B cell (primary cell): Measurements from ENCODE around the gene ATRAID. TPM values are rescaled to one million over a fixed set of nuclear protein-coding genes. Genes with fewer than 3 reads are reported as not detected.

ENCODE experiments used
- ATAC-seq: fragments of 200-7000 bp; cut with Tn5 transposase; one replicate; pipeline ENCODE4 v1.10.0; 2021; ENCODE audit warnings: low read depth, mild to moderate bottlenecking, moderate number of reproducible peaks, moderate library complexity
- CTCF ChIA-PET: fragments of 350-600 bp; sonication (Branson Sonifier 250); formaldehyde crosslinking; loops from one replicate; lab custom pipeline; 2021; ENCODE audit warnings: antibody characterized with exemption, inconsistent platforms; lab: Charles Lee
- POLR2A ChIA-PET: fragments of 350-600 bp; sonication (Branson Sonifier 250); formaldehyde crosslinking; loops from one replicate; lab custom pipeline; 2021; ENCODE audit warnings: antibody characterized with exemption; lab: Charles Lee
- DNase-seq: peaks from one replicate; pipeline ENCODE4 v3.0.0; 2013
- H2AFZ ChIP-seq: 2 replicates; pipeline ENCODE4 v1.6.1; 2012; ENCODE audit warnings: mild to moderate bottlenecking, low read depth, low read length; ENCODE audit not compliant: insufficient read depth, poor library complexity, severe bottlenecking
- H3K27ac ChIP-seq, 2 donors: 1 replicate in 1 of 2; 2 replicates in 1 of 2; pipeline ENCODE4 v1.5.1; 2012 to 2013; ENCODE audit warnings: low read length in 2 of 2, mild to moderate bottlenecking in 2 of 2, moderate library complexity in 1 of 2
- H3K27me3 ChIP-seq, 4 experiments: fragments of 200-600 bp in 1 of 4; sonication (generic) in 1 of 4; replicated peaks in 1 of 4; 1 replicate in 2 of 4; 2 replicates in 2 of 4; pipeline versions ENCODE4 v1.6.1 to v1.7.0; 2013 to 2016; ENCODE audit warnings: low read length in 3 of 4, mild to moderate bottlenecking in 2 of 4, mixed read lengths in 1 of 4, moderate library complexity in 1 of 4; ENCODE audit not compliant: insufficient read depth in 4 of 4, control insufficient read depth in 3 of 4; ENCODE audit errors: control extremely low read depth in 1 of 4
- H3K36me3 ChIP-seq, 2 experiments: replicated peaks in 1 of 2; 1 replicate in 1 of 2; 2 replicates in 1 of 2; pipeline versions ENCODE4 v1.6.1 to v1.7.1; 2013; ENCODE audit warnings: low read length in 1 of 2; ENCODE audit not compliant: insufficient read depth in 2 of 2, control insufficient read depth in 1 of 2; ENCODE audit errors: control extremely low read depth in 1 of 2, extremely low read depth in 1 of 2
- H3K4me1 ChIP-seq, 2 donors: fragments of 200-600 bp in 1 of 2; sonication (generic) in 1 of 2; 1 replicate in 1 of 2; 2 replicates in 1 of 2; pipeline versions ENCODE4 v1.5.1 to v1.6.1; 2013 to 2017; ENCODE audit warnings: low read length in 2 of 2; ENCODE audit not compliant: control insufficient read depth in 2 of 2, insufficient read depth in 2 of 2
- H3K4me2 ChIP-seq: replicated peaks from 2 replicates; pipeline ENCODE3; 2012; ENCODE audit warnings: mild to moderate bottlenecking, low read depth, low read length; ENCODE audit not compliant: poor library complexity, severe bottlenecking
- H3K4me3 ChIP-seq, 5 experiments: fragments of 200-600 bp in 1 of 5; sonication (generic) in 1 of 5; 1 replicate in 3 of 5; 2 replicates in 2 of 5; pipeline versions ENCODE4 v1.5.1 to v1.7.0; 2011 to 2016; ENCODE audit warnings: low read length in 4 of 5, mild to moderate bottlenecking in 4 of 5, low read depth in 2 of 5, control low read depth in 1 of 5, moderate library complexity in 1 of 5; ENCODE audit not compliant: insufficient read depth in 1 of 5; ENCODE audit errors: control extremely low read depth in 1 of 5, extremely low read depth in 1 of 5
- H3K79me2 ChIP-seq: fragments of 200-600 bp; sonication (generic); one replicate; pipeline ENCODE4 v1.6.0; 2016; ENCODE audit warnings: low read length; ENCODE audit not compliant: control insufficient read depth, insufficient read depth
- H3K9ac ChIP-seq: fragments of 200-600 bp; sonication (generic); 2 replicates; pipeline ENCODE4 v1.6.1; 2017; ENCODE audit warnings: mild to moderate bottlenecking, low read length, moderate library complexity
- H3K9me3 ChIP-seq, 3 donors: one replicate each; pipeline versions ENCODE4 v1.6.1 to v1.7.1; 2013; ENCODE audit warnings: low read length in 2 of 3; ENCODE audit not compliant: control insufficient read depth in 2 of 3, insufficient read depth in 1 of 3; ENCODE audit errors: control extremely low read depth in 1 of 3
- H4K20me1 ChIP-seq: 2 replicates; pipeline ENCODE4 v1.6.0; 2012; ENCODE audit warnings: mild to moderate bottlenecking, low read length; ENCODE audit not compliant: insufficient read depth, control insufficient read depth, poor library complexity, severe bottlenecking
- H3K27ac Mint-ChIP-seq: one replicate; pipeline ENCODE4 v1.8.0; 2021; ENCODE audit warnings: mixed read lengths
- H3K27me3 Mint-ChIP-seq: one replicate; pipeline ENCODE4 v1.8.0; 2021; ENCODE audit warnings: mixed read lengths
- H3K4me1 Mint-ChIP-seq: one replicate; pipeline ENCODE4 v1.8.0; 2021; ENCODE audit warnings: mixed read lengths
- H3K4me3 Mint-ChIP-seq: one replicate; pipeline ENCODE4 v1.8.0; 2021; ENCODE audit warnings: mixed read lengths
- H3K9me3 Mint-ChIP-seq: one replicate; pipeline ENCODE4 v1.8.0; 2022; ENCODE audit warnings: mixed read lengths; ENCODE audit not compliant: insufficient read depth
- EZH2 ChIP-seq: IDR thresholded peaks from 2 replicates; pipeline ENCODE4 v1.6.1; 2012; ENCODE audit warnings: borderline replicate concordance, low read depth, mild to moderate bottlenecking, moderate library complexity, low read length; ENCODE audit not compliant: insufficient read depth, poor library complexity, severe bottlenecking
- WGBS: methylation state at CpG from one replicate; pipeline ENCODE4 v1.1.5; 2013; ENCODE audit warnings: missing lambda C conversion rate; ENCODE audit not compliant: insufficient coverage; 5-methylcytosine and 5-hydroxymethylcytosine counted together
- intact Hi-C: fragments of 100-400 bp; cut with micrococcal nuclease; formaldehyde crosslinking; loops from one replicate; pipeline ENCODE4 v1.10.0; 2022
- polyA plus RNA-seq: library from polyadenylated mRNA; depleted of rRNA; stranded (reverse); fragments of >200 nt; gene quantifications from 2 replicates; pipeline ENCODE4 v1.2.3, GENCODE V29; 2012
- total RNA-seq, 2 donors: library from RNA; stranded (reverse); fragments of 120-200 nt in 1 of 2; gene quantifications; 1 replicate in 1 of 2; 2 replicates in 1 of 2; pipeline versions ENCODE4 v1.2.3 to v1.2.4, GENCODE V29; 2013 to 2022
- TF ChIP-seq, protein P1 (sequence below): fragments of 200-600 bp; IDR thresholded peaks from one replicate; pipeline ENCODE4 v1.8.0; 2022; ENCODE audit warnings: antibody characterized with exemption, mild to moderate bottlenecking

The ATRAID gene
- total and polyA plus RNA-seq, 2 donors (not counting 1 experiment from before 2014, with no cell fraction given): 88.8 to 117 TPM

DNA sequence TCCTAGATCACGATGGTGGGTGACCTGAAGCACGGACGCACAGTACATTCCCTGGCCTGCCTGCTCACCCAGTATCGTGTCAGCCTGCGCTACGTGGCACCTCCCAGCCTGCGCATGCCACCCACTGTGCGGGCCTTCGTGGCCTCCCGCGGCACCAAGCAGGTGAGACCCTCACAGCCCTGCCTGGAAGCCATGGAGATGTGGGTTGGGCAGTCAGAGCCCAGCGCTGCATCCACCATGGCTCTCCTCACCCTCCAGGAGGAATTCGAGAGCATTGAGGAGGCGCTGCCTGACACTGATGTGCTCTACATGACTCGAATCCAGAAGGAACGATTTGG lies 30.7 kb downstream of the ATRAID start:
- no peak overlapping the region for H3K27ac Mint-ChIP-seq

DNA sequence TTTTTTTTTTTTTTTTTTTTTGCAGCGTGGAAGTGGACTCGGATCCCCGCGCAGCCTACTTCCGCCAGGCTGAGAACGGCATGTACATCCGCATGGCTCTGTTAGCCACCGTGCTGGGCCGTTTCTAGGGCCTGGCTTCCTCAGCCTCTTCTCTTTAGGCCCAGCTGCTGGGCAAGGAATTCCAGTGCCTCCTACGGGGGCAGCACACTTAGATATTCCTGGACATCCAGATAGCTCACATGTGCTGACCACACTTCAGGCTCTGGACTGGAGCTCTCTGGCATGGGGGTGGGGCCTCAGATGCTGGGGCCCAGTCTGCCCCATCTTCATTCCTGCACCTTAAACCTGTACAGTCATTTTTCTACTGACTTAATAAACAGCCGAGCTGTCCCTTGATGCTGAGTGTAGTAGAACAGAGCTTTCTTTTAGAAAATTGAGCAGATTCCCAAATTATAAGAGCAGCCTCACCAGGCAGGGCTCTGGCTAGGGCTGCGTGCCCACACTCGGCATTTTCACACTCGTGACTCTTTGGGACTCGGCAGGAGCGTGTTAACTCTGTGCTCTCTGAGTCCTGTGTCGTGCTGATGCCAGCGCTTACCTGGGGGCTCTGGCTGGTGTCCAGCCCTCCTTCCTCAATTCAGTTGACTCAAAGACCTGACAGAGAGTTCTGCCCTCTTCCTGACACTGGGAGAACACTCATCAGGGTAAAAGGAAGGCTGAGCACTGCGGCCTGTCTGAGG lies 31.7 kb downstream of the ATRAID start:
- no peak overlapping the region for H3K4me2 ChIP-seq
- Mint-ChIP-seq H3K4me3 (no peak overlapping the region), H3K9me3 (no peaks in the 10 kb centered on the region), H3K27me3 (peaks cover 5% of the 10 kb centered on the region), H3K4me1 (no peaks in the 10 kb centered on the region), H3K27ac (no peak overlapping the region)
- H3K9me3 ChIP-seq: no peaks in the 10 kb centered on the region
- no peak for DNase-seq
- H3K79me2 ChIP-seq: no peaks in the 10 kb centered on the region
- no peak overlapping the region for H3K27ac ChIP-seq
- 98% methylated on average over 17 of the region's 19 CpGs for WGBS
- H3K27me3 ChIP-seq: no peaks in the 10 kb centered on the region
- intact Hi-C loops: no loop called here
- ChIA-PET CTCF (no interaction called here), POLR2A (interaction anchor here (0.7 kb wide), 1 partner anchor 32 kb away, joined by 15 read pairs; no protein-coding TSS in a partner anchor)
- TF ChIP-seq, protein P1, sequence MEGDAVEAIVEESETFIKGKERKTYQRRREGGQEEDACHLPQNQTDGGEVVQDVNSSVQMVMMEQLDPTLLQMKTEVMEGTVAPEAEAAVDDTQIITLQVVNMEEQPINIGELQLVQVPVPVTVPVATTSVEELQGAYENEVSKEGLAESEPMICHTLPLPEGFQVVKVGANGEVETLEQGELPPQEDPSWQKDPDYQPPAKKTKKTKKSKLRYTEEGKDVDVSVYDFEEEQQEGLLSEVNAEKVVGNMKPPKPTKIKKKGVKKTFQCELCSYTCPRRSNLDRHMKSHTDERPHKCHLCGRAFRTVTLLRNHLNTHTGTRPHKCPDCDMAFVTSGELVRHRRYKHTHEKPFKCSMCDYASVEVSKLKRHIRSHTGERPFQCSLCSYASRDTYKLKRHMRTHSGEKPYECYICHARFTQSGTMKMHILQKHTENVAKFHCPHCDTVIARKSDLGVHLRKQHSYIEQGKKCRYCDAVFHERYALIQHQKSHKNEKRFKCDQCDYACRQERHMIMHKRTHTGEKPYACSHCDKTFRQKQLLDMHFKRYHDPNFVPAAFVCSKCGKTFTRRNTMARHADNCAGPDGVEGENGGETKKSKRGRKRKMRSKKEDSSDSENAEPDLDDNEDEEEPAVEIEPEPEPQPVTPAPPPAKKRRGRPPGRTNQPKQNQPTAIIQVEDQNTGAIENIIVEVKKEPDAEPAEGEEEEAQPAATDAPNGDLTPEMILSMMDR: no peak
- TF ChIP-seq EZH2: no peak
- no peak overlapping the region for H2AFZ ChIP-seq
- no peak for ATAC-seq
- H4K20me1 ChIP-seq: no peaks in the 10 kb centered on the region
- peaks cover 0 to 49% of the 10 kb centered on the region in 2 experiments for H3K36me3 ChIP-seq
- no peak overlapping the region for H3K9ac ChIP-seq
- no peaks in the 10 kb centered on the region for H3K4me1 ChIP-seq
- no peak overlapping the region for H3K4me3 ChIP-seq

More for the DNA sequence above, 30.7 kb downstream of the ATRAID start:
- ChIA-PET CTCF (interaction anchor here (1.0 kb wide), 1 partner anchor 59 kb away, joined by 3 read pairs; no protein-coding TSS in a partner anchor), POLR2A (no interaction called here)
- H3K4me3 ChIP-seq: no peak overlapping the region
- 98% methylated on average over 10 of the region's 16 CpGs for WGBS
- H3K79me2 ChIP-seq: no peaks in the 10 kb centered on the region
- ATAC-seq (no peak), DNase-seq (no peak)
- H3K4me2 ChIP-seq: no peak overlapping the region
- H3K9ac ChIP-seq: no peak overlapping the region
- no peaks in the 10 kb centered on the region for H4K20me1 ChIP-seq
- Mint-ChIP-seq H3K27me3 (peaks cover under 1% of the 10 kb centered on the region), H3K9me3 (no peaks in the 10 kb centered on the region), H3K4me3 (no peak overlapping the region), H3K4me1 (no peaks in the 10 kb centered on the region)
- no peaks in the 10 kb centered on the region for H3K9me3 ChIP-seq
- H3K27ac ChIP-seq: no peak overlapping the region
- no peaks in the 10 kb centered on the region for H3K4me1 ChIP-seq
- H3K27me3 ChIP-seq: no peaks in the 10 kb centered on the region
- intact Hi-C loops: no loop called here
- no peak for TF ChIP-seq EZH2
- TF ChIP-seq, protein P1: no peak
- H2AFZ ChIP-seq: no peak overlapping the region
- peaks cover 0 to 59% of the 10 kb centered on the region in 2 experiments for H3K36me3 ChIP-seq
